Uterus (tissue), 4 donors: Measurements from ENCODE around the gene PCMTD2. TPM values are rescaled to one million over a fixed set of nuclear protein-coding genes. Genes with fewer than 3 reads are reported as not detected.

Experiments
- DNase-seq, 2 donors: peaks; one replicate each; pipeline ENCODE4 v3.0.0-alpha.2; 2019 to 2020
- H3K27ac ChIP-seq, 2 donors: fragments of 200-600 bp; sonication (generic); 1 replicate in 1 of 2; 2 replicates in 1 of 2; pipeline ENCODE4 v1.5.1; 2016 to 2018
- H3K27me3 ChIP-seq, 2 donors: fragments of 200-600 bp; sonication (generic); one replicate each; pipeline ENCODE4 v1.5.1; 2018 to 2019; ENCODE audit warnings: control low read depth in 1 of 2
- H3K36me3 ChIP-seq, 2 donors: fragments of 200-600 bp; sonication (generic); one replicate each; pipeline ENCODE4 v1.5.1; 2019; ENCODE audit warnings: control low read depth in 1 of 2
- H3K4me1 ChIP-seq, 2 donors: fragments of 200-600 bp; sonication (generic); one replicate each; pipeline ENCODE4 v1.5.1; 2018 to 2019; ENCODE audit warnings: control low read depth in 1 of 2
- H3K4me3 ChIP-seq, 2 donors: fragments of 200-600 bp; sonication (generic); 1 replicate in 1 of 2; 2 replicates in 1 of 2; pipeline ENCODE4 v1.5.1; 2018 to 2019; ENCODE audit warnings: mild to moderate bottlenecking in 1 of 2
- H3K9me3 ChIP-seq, 2 donors: fragments of 200-600 bp; sonication (generic); one replicate each; pipeline ENCODE4 v1.5.1; 2019; ENCODE audit warnings: control low read depth in 1 of 2
- POLR2A ChIP-seq, 2 donors: fragments of 450-650 bp; IDR thresholded peaks; one replicate each; pipeline ENCODE4 v1.6.1; 2016; ENCODE audit warnings: antibody characterized with exemption in 2 of 2, mild to moderate bottlenecking in 1 of 2, moderate library complexity in 1 of 2
- intact Hi-C: fragments of 100-400 bp; cut with DNase I; formaldehyde crosslinking; loops from one replicate; pipeline ENCODE4 v1.15.1; 2023; ENCODE audit warnings: low total_unique reads
- total RNA-seq, 4 donors: library from RNA; depleted of rRNA in 3 of 4; stranded (reverse); fragments of >200 nt in 3 of 4; gene quantifications; one replicate each; pipeline versions ENCODE4 v1.1.0 to v1.2.4, GENCODE V29; 2014 to 2023
- TF ChIP-seq, protein P1 (sequence below), 4 experiments: fragments of 200-600 bp in 2 of 4; fragments of 450-650 bp in 2 of 4; sonication (generic) in 2 of 4; IDR thresholded peaks; one replicate each; pipeline ENCODE4 v1.5.1; 2016 to 2019; ENCODE audit warnings: antibody characterized with exemption in 4 of 4, mild to moderate bottlenecking in 2 of 4, moderate library complexity in 1 of 4
- donor health status: DM: yes; HTN: yes; CAD: no.

PCMTD2 gene
- total RNA-seq, 4 donors from 2014 or later, result 50.5 to 162 (median 66.1) TPM

DNA sequence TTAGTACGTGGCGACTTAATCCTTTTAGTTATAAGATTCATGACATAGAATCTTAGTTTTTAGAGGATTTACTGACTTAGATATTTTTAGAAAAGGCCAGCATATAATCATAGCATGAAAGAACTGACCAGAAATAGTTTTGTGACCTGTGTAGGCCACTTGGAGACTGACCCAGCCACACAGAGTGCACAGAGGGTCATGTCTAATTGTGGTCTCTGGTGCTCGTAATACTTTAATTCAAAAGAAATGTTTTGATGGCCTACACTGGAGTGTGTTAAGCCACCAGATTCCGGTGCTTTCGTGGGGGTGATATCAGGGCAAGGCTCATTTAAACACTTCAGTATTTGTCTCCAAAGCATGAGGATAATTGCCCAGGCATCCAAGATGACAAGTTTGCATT lies 11.4 kb downstream of the PCMTD2 start:
- peaks cover 0 to 3% of the 10 kb centered on the region in 2 donors for H3K4me1 ChIP-seq
- H3K4me3 ChIP-seq, result no peak overlapping the region
- no peaks in the 10 kb centered on the region for H3K27me3 ChIP-seq
- TF ChIP-seq POLR2A (IDR thresholded peaks at IDR 0.05), result no peak
- TF ChIP-seq, protein P1, sequence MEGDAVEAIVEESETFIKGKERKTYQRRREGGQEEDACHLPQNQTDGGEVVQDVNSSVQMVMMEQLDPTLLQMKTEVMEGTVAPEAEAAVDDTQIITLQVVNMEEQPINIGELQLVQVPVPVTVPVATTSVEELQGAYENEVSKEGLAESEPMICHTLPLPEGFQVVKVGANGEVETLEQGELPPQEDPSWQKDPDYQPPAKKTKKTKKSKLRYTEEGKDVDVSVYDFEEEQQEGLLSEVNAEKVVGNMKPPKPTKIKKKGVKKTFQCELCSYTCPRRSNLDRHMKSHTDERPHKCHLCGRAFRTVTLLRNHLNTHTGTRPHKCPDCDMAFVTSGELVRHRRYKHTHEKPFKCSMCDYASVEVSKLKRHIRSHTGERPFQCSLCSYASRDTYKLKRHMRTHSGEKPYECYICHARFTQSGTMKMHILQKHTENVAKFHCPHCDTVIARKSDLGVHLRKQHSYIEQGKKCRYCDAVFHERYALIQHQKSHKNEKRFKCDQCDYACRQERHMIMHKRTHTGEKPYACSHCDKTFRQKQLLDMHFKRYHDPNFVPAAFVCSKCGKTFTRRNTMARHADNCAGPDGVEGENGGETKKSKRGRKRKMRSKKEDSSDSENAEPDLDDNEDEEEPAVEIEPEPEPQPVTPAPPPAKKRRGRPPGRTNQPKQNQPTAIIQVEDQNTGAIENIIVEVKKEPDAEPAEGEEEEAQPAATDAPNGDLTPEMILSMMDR (IDR thresholded peaks at IDR 0.05), result no peak
- no peak overlapping the region for H3K27ac ChIP-seq
- intact Hi-C loops, result no loop called here
- H3K36me3 ChIP-seq, result no peaks in the 10 kb centered on the region
- no peaks in the 10 kb centered on the region for H3K9me3 ChIP-seq
- no peak for DNase-seq

DNA sequence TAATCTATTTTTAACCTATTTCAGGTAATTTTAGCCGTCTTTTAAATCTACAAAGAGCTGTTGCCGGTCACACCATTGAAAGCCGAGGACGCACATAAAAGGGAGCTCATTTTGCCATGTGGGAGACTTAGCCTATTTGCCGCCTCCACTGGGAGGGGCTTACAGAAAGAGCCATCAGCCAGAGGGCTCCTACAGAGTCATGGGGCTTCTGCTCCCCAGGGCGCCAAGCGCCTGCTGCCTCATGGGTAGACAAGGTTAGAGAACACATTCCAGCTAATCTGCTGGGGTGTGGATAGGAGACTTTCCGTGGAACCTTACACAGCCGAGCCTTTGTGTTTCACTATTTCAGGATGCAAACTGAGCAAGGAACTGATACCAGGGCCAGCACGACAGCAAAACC lies 12.6 kb downstream of the PCMTD2 start:
- H3K4me1 ChIP-seq, result peaks cover 0 to 3% of the 10 kb centered on the region in 2 donors
- no peak for DNase-seq
- H3K36me3 ChIP-seq, result no peaks in the 10 kb centered on the region
- intact Hi-C loops, result no loop called here
- H3K4me3 ChIP-seq, result no peak overlapping the region
- no peaks in the 10 kb centered on the region for H3K27me3 ChIP-seq
- no peak overlapping the region for H3K27ac ChIP-seq
- TF ChIP-seq POLR2A (IDR thresholded peaks at IDR 0.05), result no peak
- TF ChIP-seq, protein P1 (IDR thresholded peaks at IDR 0.05), result no peak
- H3K9me3 ChIP-seq, result no peaks in the 10 kb centered on the region

DNA sequence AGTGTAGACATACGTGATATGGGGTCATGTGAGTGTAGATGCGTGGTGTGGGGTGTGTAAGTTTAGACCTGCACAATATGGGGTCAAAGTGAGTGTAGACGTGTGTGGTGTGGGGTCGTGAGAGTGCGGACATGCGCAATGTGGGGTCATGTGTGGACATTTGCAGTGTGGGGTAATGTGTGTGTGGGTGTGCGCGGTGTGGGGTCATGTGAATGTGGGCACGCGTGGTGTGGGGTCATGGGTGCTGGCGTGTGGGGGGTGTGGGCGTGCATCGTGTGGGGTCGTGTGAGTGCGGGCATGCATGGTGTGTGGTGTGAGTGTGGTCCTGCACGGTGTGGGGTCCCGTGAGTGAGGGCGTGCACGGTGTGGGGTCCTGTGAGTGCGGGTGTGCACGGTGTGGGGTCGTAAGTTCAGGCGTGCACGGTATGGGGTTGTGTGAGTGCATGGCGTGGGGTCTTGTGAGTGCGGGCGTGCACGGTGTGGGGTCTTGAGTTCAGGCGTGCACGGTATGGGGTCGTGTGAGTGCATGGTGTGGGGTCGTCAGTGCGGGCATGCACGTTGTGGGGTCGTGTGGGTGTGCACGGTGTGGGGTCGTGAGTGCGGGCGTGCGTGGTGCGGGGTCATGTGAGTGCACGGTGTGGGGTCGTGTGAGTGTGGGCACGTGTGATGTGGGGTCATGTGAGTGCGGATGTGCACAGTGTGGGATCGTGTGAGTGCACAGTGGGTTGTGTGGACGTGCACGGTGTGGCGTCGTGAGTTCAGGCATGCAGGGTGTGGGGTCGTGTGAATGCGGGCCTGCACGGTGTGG lies 14.3 kb downstream of the PCMTD2 start:
- peaks cover 0 to 3% of the 10 kb centered on the region in 2 donors for H3K4me1 ChIP-seq
- no peaks in the 10 kb centered on the region for H3K27me3 ChIP-seq
- H3K36me3 ChIP-seq, result no peaks in the 10 kb centered on the region
- H3K9me3 ChIP-seq, result no peaks in the 10 kb centered on the region
- TF ChIP-seq, protein P1 (IDR thresholded peaks at IDR 0.05), result no peak
- no peak for TF ChIP-seq POLR2A (IDR thresholded peaks at IDR 0.05)
- H3K4me3 ChIP-seq, result no peak overlapping the region
- intact Hi-C loops, result no loop called here
- DNase-seq, result no peak
- H3K27ac ChIP-seq, result no peak overlapping the region

DNA sequence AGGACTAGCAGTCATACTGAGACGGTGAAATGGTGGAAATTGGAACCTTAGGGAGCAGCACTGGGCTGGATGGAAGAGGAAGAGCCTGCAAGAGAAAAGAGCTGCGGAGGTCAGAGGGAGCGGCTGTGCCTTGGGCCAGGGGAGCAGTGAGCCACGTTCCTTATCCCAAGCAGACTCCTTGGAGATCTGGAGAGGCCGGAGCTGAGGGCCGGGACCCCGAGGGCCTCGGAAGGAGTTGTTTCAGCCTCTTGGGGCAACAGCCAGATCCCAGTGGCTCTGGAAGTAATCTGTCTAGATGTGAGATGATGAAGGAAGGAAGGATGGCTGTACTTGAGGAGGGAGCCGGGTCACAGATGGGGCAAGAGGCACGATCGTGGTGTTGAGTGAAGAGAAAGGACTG lies 16.1 kb downstream of the PCMTD2 start:
- H3K27me3 ChIP-seq, result no peaks in the 10 kb centered on the region
- no peaks in the 10 kb centered on the region for H3K9me3 ChIP-seq
- H3K36me3 ChIP-seq, result no peaks in the 10 kb centered on the region
- no peak overlapping the region for H3K4me3 ChIP-seq
- no peak overlapping the region for H3K27ac ChIP-seq
- no peak for DNase-seq
- TF ChIP-seq POLR2A (IDR thresholded peaks at IDR 0.05), result no peak
- TF ChIP-seq, protein P1 (IDR thresholded peaks at IDR 0.05), result no peak
- intact Hi-C loops, result no loop called here
- H3K4me1 ChIP-seq, result no peaks in the 10 kb centered on the region

DNA sequence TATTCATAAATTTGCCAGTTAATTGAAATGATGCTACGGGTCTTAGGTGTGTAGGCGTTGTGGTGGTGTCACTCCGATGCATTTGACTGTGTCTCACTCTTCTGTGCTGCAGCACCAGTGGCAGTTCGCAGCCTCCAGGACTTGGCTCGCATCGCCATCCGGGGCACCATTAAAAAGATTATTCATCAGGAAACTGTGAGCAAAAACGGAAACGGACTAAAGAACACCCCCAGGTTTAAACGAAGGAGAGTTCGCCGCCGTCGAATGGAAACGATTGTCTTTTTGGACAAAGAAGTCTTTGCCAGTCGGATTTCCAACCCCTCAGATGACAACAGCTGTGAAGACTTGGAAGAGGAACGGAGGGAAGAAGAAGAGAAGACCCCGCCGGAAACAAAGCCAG lies 17.6 kb downstream of the PCMTD2 start:
- H3K27ac ChIP-seq, result no peak overlapping the region
- DNase-seq, result no peak
- no peaks in the 10 kb centered on the region for H3K27me3 ChIP-seq
- no peaks in the 10 kb centered on the region for H3K36me3 ChIP-seq
- no peaks in the 10 kb centered on the region for H3K9me3 ChIP-seq
- TF ChIP-seq, protein P1 (IDR thresholded peaks at IDR 0.05), result no peak
- H3K4me1 ChIP-seq, result no peaks in the 10 kb centered on the region
- H3K4me3 ChIP-seq, result no peak overlapping the region
- intact Hi-C loops, result no loop called here
